Measurements from ENCODE around the gene MACROD1. TPM values are rescaled to one million over a fixed set of nuclear protein-coding genes. Genes with fewer than 3 reads are reported as not detected.

MACROD1 gene
- polyA plus RNA-seq, 1 donor (not counting 4 experiments of a cell fraction or from before 2014, with no cell fraction given) = 4.6 TPM

DNA sequence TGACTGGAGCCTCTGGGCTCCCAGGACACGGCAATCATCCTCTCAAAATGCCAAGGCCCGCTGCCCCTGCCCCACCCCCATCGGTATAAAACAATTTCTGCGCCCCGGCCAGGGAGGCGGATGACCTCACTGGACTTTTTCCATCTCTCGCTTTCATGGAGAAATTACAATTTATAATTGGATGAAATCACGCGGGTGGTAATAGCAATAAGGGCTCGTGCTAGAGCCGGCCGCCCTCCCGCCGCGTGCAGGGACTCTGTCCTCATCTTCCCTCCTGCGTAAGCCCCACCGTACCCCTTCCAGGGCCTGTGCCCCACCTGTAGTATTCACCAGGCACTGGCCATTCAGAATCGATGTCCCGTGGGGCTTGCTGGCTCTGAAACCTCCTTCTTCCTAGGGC, 64.5 kb downstream of the MACROD1 start:
- H3K27me3 ChIP-seq (ENCODE audit: control insufficient read depth, extremely low read depth, insufficient read depth, low read length) = peaks cover 17% of the 10 kb centered on the region
- dilution Hi-C loops (cut with MboI; ENCODE audit: extremely low pct_ligation_motif_present, low sequenced_read_pairs) = no loop called here
- H3K9me3 ChIP-seq (ENCODE audit: control insufficient read depth, low read depth, low read length) = no peaks in the 10 kb centered on the region
- FAIRE-seq (no peak), DNase-seq (ENCODE audit: low read depth, low spot score) (no peak)
- H3K79me2 ChIP-seq (ENCODE audit: control insufficient read depth, insufficient read depth, low read length) = no peaks in the 10 kb centered on the region
- no peak overlapping the region for H3K4me2 ChIP-seq (ENCODE audit: control insufficient read depth, extremely low read depth, insufficient read depth, low read depth, low read length)
- TF ChIP-seq, protein P1, sequence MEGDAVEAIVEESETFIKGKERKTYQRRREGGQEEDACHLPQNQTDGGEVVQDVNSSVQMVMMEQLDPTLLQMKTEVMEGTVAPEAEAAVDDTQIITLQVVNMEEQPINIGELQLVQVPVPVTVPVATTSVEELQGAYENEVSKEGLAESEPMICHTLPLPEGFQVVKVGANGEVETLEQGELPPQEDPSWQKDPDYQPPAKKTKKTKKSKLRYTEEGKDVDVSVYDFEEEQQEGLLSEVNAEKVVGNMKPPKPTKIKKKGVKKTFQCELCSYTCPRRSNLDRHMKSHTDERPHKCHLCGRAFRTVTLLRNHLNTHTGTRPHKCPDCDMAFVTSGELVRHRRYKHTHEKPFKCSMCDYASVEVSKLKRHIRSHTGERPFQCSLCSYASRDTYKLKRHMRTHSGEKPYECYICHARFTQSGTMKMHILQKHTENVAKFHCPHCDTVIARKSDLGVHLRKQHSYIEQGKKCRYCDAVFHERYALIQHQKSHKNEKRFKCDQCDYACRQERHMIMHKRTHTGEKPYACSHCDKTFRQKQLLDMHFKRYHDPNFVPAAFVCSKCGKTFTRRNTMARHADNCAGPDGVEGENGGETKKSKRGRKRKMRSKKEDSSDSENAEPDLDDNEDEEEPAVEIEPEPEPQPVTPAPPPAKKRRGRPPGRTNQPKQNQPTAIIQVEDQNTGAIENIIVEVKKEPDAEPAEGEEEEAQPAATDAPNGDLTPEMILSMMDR (optimal IDR thresholded peaks at IDR 0.05 in 1 of 3, IDR thresholded peaks at IDR 0.05 in 1 of 3, conservative IDR thresholded peaks at IDR 0.05 in 1 of 3; ENCODE audit: extremely low read depth in 1 of 3, insufficient read depth in 2 of 3, low read length in 3 of 3) = no peak
- TF ChIP-seq EZH2 (IDR thresholded peaks at IDR 0.05; ENCODE audit: low read length) = no peak
- H3K4me1 ChIP-seq (ENCODE audit: control insufficient read depth, extremely low read depth, insufficient read depth, low read length) = no peaks in the 10 kb centered on the region
- H3K36me3 ChIP-seq (ENCODE audit: control insufficient read depth in 2 of 2, extremely low read depth in 1 of 2, insufficient read depth in 2 of 2, low read length in 2 of 2) = no peaks in the 10 kb centered on the region
- H3K27ac ChIP-seq (ENCODE audit: control insufficient read depth, insufficient read depth, low read length) = no peak overlapping the region
- no peak overlapping the region for H3K4me3 ChIP-seq (ENCODE audit: control insufficient read depth in 2 of 3, extremely low read depth in 1 of 3, insufficient read depth in 2 of 3, low read depth in 1 of 3, low read length in 3 of 3)
- H4K20me1 ChIP-seq (ENCODE audit: control insufficient read depth, extremely low read depth, insufficient read depth, low read length) = peaks cover 3% of the 10 kb centered on the region
- no peaks in the 10 kb centered on the region for H3K9me1 ChIP-seq (ENCODE audit: control insufficient read depth, extremely low read depth, insufficient read depth, low read length)
- no peak overlapping the region for H2AFZ ChIP-seq (ENCODE audit: control insufficient read depth, low read length)
- no peak overlapping the region for H3K9ac ChIP-seq (ENCODE audit: control insufficient read depth, extremely low read depth, insufficient read depth, low read length)

- H3K4me3 ChIP-seq (ENCODE audit: control insufficient read depth in 2 of 3, extremely low read depth in 1 of 3, insufficient read depth in 2 of 3, low read depth in 1 of 3, low read length in 3 of 3) = no peak overlapping the region
- no peak overlapping the region for H2AFZ ChIP-seq (ENCODE audit: control insufficient read depth, low read length)
- dilution Hi-C loops (cut with MboI; ENCODE audit: extremely low pct_ligation_motif_present, low sequenced_read_pairs) = no loop called here
- no peak overlapping the region for H3K9ac ChIP-seq (ENCODE audit: control insufficient read depth, extremely low read depth, insufficient read depth, low read length)
- H3K9me3 ChIP-seq (ENCODE audit: control insufficient read depth, low read depth, low read length) = no peaks in the 10 kb centered on the region
- H3K79me2 ChIP-seq (ENCODE audit: control insufficient read depth, insufficient read depth, low read length) = no peaks in the 10 kb centered on the region
- H4K20me1 ChIP-seq (ENCODE audit: control insufficient read depth, extremely low read depth, insufficient read depth, low read length) = peaks cover 3% of the 10 kb centered on the region
- H3K4me1 ChIP-seq (ENCODE audit: control insufficient read depth, extremely low read depth, insufficient read depth, low read length) = no peaks in the 10 kb centered on the region
- TF ChIP-seq, protein P1 (optimal IDR thresholded peaks at IDR 0.05 in 1 of 3, IDR thresholded peaks at IDR 0.05 in 1 of 3, conservative IDR thresholded peaks at IDR 0.05 in 1 of 3; ENCODE audit: extremely low read depth in 1 of 3, insufficient read depth in 2 of 3, low read length in 3 of 3) = no peak
- no peak for TF ChIP-seq EZH2 (IDR thresholded peaks at IDR 0.05; ENCODE audit: low read length)
- peaks cover 21% of the 10 kb centered on the region for H3K27me3 ChIP-seq (ENCODE audit: control insufficient read depth, extremely low read depth, insufficient read depth, low read length)
- H3K27ac ChIP-seq (ENCODE audit: control insufficient read depth, insufficient read depth, low read length) = no peak overlapping the region
- H3K4me2 ChIP-seq (ENCODE audit: control insufficient read depth, extremely low read depth, insufficient read depth, low read depth, low read length) = no peak overlapping the region
- H3K9me1 ChIP-seq (ENCODE audit: control insufficient read depth, extremely low read depth, insufficient read depth, low read length) = no peaks in the 10 kb centered on the region
- no peaks in the 10 kb centered on the region for H3K36me3 ChIP-seq (ENCODE audit: control insufficient read depth in 2 of 2, extremely low read depth in 1 of 2, insufficient read depth in 2 of 2, low read length in 2 of 2)
- no peak for DNase-seq (ENCODE audit: low read depth, low spot score)
- no peak for FAIRE-seq
Measured at GRCh38 chr11:64100782-64101353, 65.0 kb downstream of the MACROD1 start.

Data from keratinocyte (primary cell).